ENCODE results near the gene CELF4. TPM values are rescaled to one million over a fixed set of nuclear protein-coding genes. Genes with fewer than 3 reads are reported as not detected.

Gene CELF4
- total and polyA plus RNA-seq, 2 of the 4 experiments (the other 2 are of a cell fraction): not detected

DNA sequence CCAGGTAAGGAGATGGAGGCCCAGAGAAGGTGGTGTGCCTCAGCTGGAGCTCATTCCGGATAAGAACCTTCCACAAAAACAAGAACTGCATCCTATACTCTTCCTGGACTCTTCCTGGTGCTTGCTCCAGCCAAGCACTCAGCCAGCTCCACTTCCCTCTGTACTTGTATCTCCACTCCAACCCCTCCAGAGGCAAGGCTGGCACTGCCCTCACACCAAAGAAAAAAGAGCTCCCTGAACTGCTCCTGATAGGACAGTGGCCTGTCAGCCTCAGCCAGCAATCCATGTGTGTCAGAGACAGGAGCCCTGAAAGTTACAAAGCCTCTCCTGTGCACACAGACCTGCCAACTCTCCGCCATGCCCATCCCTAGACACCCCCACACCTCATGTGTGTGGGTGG is 248.1 kb downstream of the CELF4 start:
- H2BK20ac ChIP-seq (ENCODE audit: low read depth, low read length): no peak overlapping the region
- H2AK9ac ChIP-seq (replicated peaks; ENCODE audit: low read depth, low read length, poor library complexity): no peak overlapping the region
- H4K91ac ChIP-seq (ENCODE audit: insufficient read depth, low read depth, low read length): no peak overlapping the region
- no peak overlapping the region for H4K5ac ChIP-seq (ENCODE audit: low read depth, low read length)
- no peak overlapping the region for H2BK5ac ChIP-seq (ENCODE audit: low read depth, low read length, poor library complexity, severe bottlenecking)
- H3K27me3 ChIP-seq (ENCODE audit: control insufficient read depth, insufficient read depth, low read length): peaks cover 20% of the 10 kb centered on the region
- no peaks in the 10 kb centered on the region for H3K36me3 ChIP-seq (ENCODE audit: control insufficient read depth, insufficient read depth, low read length)
- intact Hi-C loops (cut with micrococcal nuclease): no loop called here
- H3K4me1 ChIP-seq (ENCODE audit: control insufficient read depth, insufficient read depth, low read length): no peaks in the 10 kb centered on the region
- ChIA-PET CTCF (no interaction called here), POLR2A (ENCODE audit: unreplicated experiment) (no interaction called here)
- no peak overlapping the region for H2AFZ ChIP-seq (replicated peaks; ENCODE audit: low read length, poor library complexity)
- H2BK15ac ChIP-seq (ENCODE audit: low read depth, low read length): no peak overlapping the region
- TF ChIP-seq FOS (IDR thresholded peaks at IDR 0.05; ENCODE audit: low read depth, low read length) (no peak), CEBPB (IDR thresholded peaks at IDR 0.05; ENCODE audit: low read depth, low read length) (no peak), POLR2A (IDR thresholded peaks at IDR 0.05; ENCODE audit: low read depth, low read length) (no peak)
- TF ChIP-seq, protein P1, sequence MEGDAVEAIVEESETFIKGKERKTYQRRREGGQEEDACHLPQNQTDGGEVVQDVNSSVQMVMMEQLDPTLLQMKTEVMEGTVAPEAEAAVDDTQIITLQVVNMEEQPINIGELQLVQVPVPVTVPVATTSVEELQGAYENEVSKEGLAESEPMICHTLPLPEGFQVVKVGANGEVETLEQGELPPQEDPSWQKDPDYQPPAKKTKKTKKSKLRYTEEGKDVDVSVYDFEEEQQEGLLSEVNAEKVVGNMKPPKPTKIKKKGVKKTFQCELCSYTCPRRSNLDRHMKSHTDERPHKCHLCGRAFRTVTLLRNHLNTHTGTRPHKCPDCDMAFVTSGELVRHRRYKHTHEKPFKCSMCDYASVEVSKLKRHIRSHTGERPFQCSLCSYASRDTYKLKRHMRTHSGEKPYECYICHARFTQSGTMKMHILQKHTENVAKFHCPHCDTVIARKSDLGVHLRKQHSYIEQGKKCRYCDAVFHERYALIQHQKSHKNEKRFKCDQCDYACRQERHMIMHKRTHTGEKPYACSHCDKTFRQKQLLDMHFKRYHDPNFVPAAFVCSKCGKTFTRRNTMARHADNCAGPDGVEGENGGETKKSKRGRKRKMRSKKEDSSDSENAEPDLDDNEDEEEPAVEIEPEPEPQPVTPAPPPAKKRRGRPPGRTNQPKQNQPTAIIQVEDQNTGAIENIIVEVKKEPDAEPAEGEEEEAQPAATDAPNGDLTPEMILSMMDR (conservative IDR thresholded peaks at IDR 0.05; ENCODE audit: low read depth, low read length): no peak
- TF ChIP-seq, protein P2, sequence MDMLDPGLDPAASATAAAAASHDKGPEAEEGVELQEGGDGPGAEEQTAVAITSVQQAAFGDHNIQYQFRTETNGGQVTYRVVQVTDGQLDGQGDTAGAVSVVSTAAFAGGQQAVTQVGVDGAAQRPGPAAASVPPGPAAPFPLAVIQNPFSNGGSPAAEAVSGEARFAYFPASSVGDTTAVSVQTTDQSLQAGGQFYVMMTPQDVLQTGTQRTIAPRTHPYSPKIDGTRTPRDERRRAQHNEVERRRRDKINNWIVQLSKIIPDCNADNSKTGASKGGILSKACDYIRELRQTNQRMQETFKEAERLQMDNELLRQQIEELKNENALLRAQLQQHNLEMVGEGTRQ (IDR thresholded peaks at IDR 0.05; ENCODE audit: low read depth, low read length): no peak
- TF ChIP-seq, protein P3, sequence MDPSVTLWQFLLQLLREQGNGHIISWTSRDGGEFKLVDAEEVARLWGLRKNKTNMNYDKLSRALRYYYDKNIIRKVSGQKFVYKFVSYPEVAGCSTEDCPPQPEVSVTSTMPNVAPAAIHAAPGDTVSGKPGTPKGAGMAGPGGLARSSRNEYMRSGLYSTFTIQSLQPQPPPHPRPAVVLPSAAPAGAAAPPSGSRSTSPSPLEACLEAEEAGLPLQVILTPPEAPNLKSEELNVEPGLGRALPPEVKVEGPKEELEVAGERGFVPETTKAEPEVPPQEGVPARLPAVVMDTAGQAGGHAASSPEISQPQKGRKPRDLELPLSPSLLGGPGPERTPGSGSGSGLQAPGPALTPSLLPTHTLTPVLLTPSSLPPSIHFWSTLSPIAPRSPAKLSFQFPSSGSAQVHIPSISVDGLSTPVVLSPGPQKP (IDR thresholded peaks at IDR 0.05; ENCODE audit: borderline replicate concordance, low read depth, low read length): no peak
- no peak overlapping the region for H3K23ac ChIP-seq (ENCODE audit: low read depth, low read length)
- no peak overlapping the region for H3K18ac ChIP-seq (ENCODE audit: low read depth, low read length)
- no peak overlapping the region for H3K4me2 ChIP-seq (ENCODE audit: low read depth, low read length)
- H3K4me3 ChIP-seq (ENCODE audit: insufficient read depth, low read depth, low read length): no peak overlapping the region
- no peak overlapping the region for H3K9ac ChIP-seq (ENCODE audit: low read depth, low read length)
- H4K8ac ChIP-seq (ENCODE audit: low read depth in 2 of 2, low read length in 2 of 2): no peak overlapping the region
- no peak overlapping the region for H3K14ac ChIP-seq (replicated peaks; ENCODE audit: low read depth, low read length)
- no peaks in the 10 kb centered on the region for H3K79me1 ChIP-seq (ENCODE audit: low read depth in 1 of 2, low read length in 2 of 2)
- H3K4ac ChIP-seq (ENCODE audit: low read depth, low read length): no peak overlapping the region
- no peak overlapping the region for H2AK5ac ChIP-seq (ENCODE audit: low read depth, low read length)
- no peaks in the 10 kb centered on the region for H3K9me1 ChIP-seq (ENCODE audit: insufficient read depth, low read length)
- no TSS peak for BruUV-seq (replicated peaks)
- no peak overlapping the region for H2BK120ac ChIP-seq (ENCODE audit: low read depth, low read length)
- no peak overlapping the region for H3K56ac ChIP-seq (ENCODE audit: extremely low read depth, insufficient read depth, low read length)
- no CpG with 5 or more reads among the region's 2 CpGs for WGBS, 2 experiments (ENCODE audit: extremely low coverage in 2 of 2, insufficient read length in 1 of 2)
- in situ Hi-C loops (cut with MboI; ENCODE audit: low sequenced_read_pairs): no loop called here
- no peak for ATAC-seq (ENCODE audit: low read depth)
- H3K9me3 ChIP-seq (ENCODE audit: control insufficient read depth, insufficient read depth, low read length): no peaks in the 10 kb centered on the region
- H3K27ac ChIP-seq (ENCODE audit: insufficient read depth, low read length): no peak overlapping the region
- dilution Hi-C loops (cut with HindIII; ENCODE audit: low sequenced_read_pairs, unreplicated experiment): no loop called here
- no peaks in the 10 kb centered on the region for H4K20me1 ChIP-seq (ENCODE audit: insufficient read depth, low read length)
- no peak for DNase-seq
